ENCODE results near the gene DLX5.

Gene DLX5

DNA sequence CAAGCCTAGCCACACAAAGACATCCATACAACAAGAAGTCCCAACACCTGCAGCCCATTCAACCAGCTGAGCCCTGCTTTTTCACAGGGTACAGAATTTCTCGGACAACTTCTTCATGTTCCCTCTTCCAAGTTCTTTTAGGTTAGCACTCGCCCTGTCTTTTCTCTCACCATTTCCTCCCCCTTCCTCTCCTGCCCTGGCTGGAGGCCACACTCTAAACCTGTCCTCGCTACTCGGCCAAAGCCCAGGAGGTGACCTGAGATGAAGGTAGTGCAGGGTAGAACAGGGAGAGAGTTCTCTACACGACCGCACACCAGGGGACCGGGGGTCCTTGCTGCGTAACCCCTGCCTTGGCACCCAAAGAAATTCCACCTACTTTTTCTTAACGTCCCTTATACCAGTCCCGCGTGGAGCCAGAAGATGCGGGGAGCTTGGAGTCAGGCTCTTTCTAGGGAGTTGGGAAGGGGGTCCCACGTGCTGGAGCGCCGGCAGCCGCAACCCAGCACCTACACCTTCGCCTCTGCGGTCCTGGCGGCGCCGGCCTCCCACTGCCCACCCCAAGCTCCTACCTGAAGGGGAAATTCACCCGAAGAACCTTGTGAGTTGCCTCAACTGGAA is 35.3 kb downstream of the DLX5 start:
- H3K27me3 ChIP-seq (replicated peaks; ENCODE audit: control insufficient read depth, insufficient read depth, low read length, poor library complexity, severe bottlenecking), result peaks cover 23% of the 10 kb centered on the region
- H3K36me3 ChIP-seq (ENCODE audit: control insufficient read depth, insufficient read depth, low read length), result no peaks in the 10 kb centered on the region
- no peaks in the 10 kb centered on the region for H3K4me1 ChIP-seq (ENCODE audit: control insufficient read depth, insufficient read depth, low read length, poor library complexity, severe bottlenecking)
- H3K27ac ChIP-seq (ENCODE audit: insufficient read depth, low read length, poor library complexity, severe bottlenecking), result no peak overlapping the region
- no peaks in the 10 kb centered on the region for H3K9me3 ChIP-seq (ENCODE audit: control insufficient read depth, low read length)
- no peak overlapping the region for H3K4me3 ChIP-seq (ENCODE audit: insufficient read depth, low read depth, low read length, poor library complexity, severe bottlenecking)
- no peak for DNase-seq

DNA sequence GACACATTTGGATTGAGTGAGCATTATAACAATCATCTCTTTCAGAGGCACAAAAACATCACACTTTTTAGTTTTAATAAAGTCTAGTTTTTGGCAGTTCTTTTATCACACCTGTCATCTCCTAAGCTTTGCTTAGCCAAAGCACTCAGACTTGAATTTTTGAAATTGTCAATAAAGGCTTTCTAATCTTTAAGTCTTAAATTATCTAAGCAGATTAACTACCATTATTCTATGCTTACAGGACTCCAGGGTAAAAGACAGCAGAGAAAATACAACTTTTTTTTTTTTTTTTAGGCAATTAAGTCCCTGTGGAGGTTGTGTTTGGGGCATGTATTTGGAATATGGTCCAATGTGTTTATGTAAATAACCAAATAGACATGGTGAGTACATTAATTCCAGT is 36.9 kb downstream of the DLX5 start:
- Histone ChIP-seq H3K27ac (ENCODE audit: insufficient read depth, low read length, poor library complexity, severe bottlenecking) (no peak overlapping the region), H3K36me3 (ENCODE audit: control insufficient read depth, insufficient read depth, low read length) (no peaks in the 10 kb centered on the region), H3K4me3 (ENCODE audit: insufficient read depth, low read depth, low read length, poor library complexity, severe bottlenecking) (no peak overlapping the region), H3K27me3 (replicated peaks; ENCODE audit: control insufficient read depth, insufficient read depth, low read length, poor library complexity, severe bottlenecking) (peaks cover 17% of the 10 kb centered on the region), H3K9me3 (ENCODE audit: control insufficient read depth, low read length) (no peaks in the 10 kb centered on the region), H3K4me1 (ENCODE audit: control insufficient read depth, insufficient read depth, low read length, poor library complexity, severe bottlenecking) (no peaks in the 10 kb centered on the region)
- no peak for DNase-seq

DNA sequence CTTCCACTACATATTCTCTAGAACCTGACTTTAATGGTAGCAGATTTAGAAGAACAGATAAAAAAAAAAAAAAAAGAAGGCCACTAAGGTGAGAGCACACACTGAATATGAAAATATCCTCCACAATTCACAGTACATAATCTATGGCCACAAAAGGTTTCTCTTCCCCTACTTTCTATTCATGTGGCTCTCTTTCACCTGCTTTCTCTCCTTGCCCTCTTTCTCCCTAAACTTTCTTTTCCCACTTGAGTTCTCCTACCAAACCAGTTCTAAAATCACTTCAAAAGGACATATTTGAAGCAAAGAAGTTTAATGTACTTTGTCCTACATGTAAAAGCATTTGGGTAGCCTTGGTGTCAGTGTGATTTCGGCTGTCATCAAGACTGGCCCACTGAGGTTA is 37.7 kb downstream of the DLX5 start:
- no peak for DNase-seq
- no peaks in the 10 kb centered on the region for H3K4me1 ChIP-seq (ENCODE audit: control insufficient read depth, insufficient read depth, low read length, poor library complexity, severe bottlenecking)
- no peaks in the 10 kb centered on the region for H3K36me3 ChIP-seq (ENCODE audit: control insufficient read depth, insufficient read depth, low read length)
- H3K27me3 ChIP-seq (replicated peaks; ENCODE audit: control insufficient read depth, insufficient read depth, low read length, poor library complexity, severe bottlenecking), result peaks cover 13% of the 10 kb centered on the region
- no peak overlapping the region for H3K4me3 ChIP-seq (ENCODE audit: insufficient read depth, low read depth, low read length, poor library complexity, severe bottlenecking)
- no peak overlapping the region for H3K27ac ChIP-seq (ENCODE audit: insufficient read depth, low read length, poor library complexity, severe bottlenecking)
- no peaks in the 10 kb centered on the region for H3K9me3 ChIP-seq (ENCODE audit: control insufficient read depth, low read length)

DNA sequence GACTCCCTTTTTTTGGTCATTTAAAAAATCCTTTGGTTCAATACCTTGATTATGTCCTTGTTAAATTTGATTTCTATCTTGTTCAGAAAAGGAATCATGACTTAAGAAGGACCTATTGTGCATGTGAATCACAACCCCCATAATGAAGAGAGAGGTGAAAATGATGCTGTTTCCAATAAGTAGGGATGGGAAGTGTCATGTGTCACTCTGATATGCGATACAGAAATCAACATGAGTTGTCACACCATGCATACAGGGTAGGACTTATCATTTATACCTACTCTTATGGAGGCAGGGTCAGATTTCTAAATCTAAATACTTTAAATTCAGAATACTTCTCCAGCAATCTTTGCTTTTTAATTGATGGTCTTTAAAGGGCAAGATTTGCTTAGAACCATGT is 38.6 kb downstream of the DLX5 start:
- Histone ChIP-seq H3K27ac (ENCODE audit: insufficient read depth, low read length, poor library complexity, severe bottlenecking) (no peak overlapping the region), H3K4me3 (ENCODE audit: insufficient read depth, low read depth, low read length, poor library complexity, severe bottlenecking) (no peak overlapping the region), H3K27me3 (replicated peaks; ENCODE audit: control insufficient read depth, insufficient read depth, low read length, poor library complexity, severe bottlenecking) (peaks cover 13% of the 10 kb centered on the region), H3K9me3 (ENCODE audit: control insufficient read depth, low read length) (no peaks in the 10 kb centered on the region), H3K36me3 (ENCODE audit: control insufficient read depth, insufficient read depth, low read length) (no peaks in the 10 kb centered on the region), H3K4me1 (ENCODE audit: control insufficient read depth, insufficient read depth, low read length, poor library complexity, severe bottlenecking) (no peaks in the 10 kb centered on the region)
- DNase-seq, result no peak

DNA sequence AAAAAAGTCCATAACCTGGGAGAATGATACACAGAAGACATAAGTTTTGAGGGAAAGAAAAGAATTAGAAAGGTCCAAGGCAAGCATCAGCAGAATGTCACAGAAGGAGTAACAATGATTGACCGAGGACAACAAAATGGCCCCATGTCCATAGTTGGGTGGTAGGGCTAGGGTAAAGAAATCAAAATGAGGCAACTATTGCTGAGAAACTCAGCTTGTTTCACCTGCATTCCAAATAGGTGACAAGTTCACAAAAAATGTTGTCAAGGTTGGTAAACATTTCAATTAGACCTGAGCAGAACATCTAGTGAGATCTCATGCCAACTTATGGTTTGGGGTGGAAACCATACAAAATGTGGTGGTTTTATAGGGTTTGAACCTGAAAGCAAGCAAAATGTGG is 42.0 kb downstream of the DLX5 start:
- H3K4me3 ChIP-seq (ENCODE audit: insufficient read depth, low read depth, low read length, poor library complexity, severe bottlenecking), result no peak overlapping the region
- no peaks in the 10 kb centered on the region for H3K9me3 ChIP-seq (ENCODE audit: control insufficient read depth, low read length)
- H3K27me3 ChIP-seq (replicated peaks; ENCODE audit: control insufficient read depth, insufficient read depth, low read length, poor library complexity, severe bottlenecking), result no peaks in the 10 kb centered on the region
- no peak for DNase-seq
- H3K36me3 ChIP-seq (ENCODE audit: control insufficient read depth, insufficient read depth, low read length), result no peaks in the 10 kb centered on the region
- H3K4me1 ChIP-seq (ENCODE audit: control insufficient read depth, insufficient read depth, low read length, poor library complexity, severe bottlenecking), result no peaks in the 10 kb centered on the region
- no peak overlapping the region for H3K27ac ChIP-seq (ENCODE audit: insufficient read depth, low read length, poor library complexity, severe bottlenecking)

DNA sequence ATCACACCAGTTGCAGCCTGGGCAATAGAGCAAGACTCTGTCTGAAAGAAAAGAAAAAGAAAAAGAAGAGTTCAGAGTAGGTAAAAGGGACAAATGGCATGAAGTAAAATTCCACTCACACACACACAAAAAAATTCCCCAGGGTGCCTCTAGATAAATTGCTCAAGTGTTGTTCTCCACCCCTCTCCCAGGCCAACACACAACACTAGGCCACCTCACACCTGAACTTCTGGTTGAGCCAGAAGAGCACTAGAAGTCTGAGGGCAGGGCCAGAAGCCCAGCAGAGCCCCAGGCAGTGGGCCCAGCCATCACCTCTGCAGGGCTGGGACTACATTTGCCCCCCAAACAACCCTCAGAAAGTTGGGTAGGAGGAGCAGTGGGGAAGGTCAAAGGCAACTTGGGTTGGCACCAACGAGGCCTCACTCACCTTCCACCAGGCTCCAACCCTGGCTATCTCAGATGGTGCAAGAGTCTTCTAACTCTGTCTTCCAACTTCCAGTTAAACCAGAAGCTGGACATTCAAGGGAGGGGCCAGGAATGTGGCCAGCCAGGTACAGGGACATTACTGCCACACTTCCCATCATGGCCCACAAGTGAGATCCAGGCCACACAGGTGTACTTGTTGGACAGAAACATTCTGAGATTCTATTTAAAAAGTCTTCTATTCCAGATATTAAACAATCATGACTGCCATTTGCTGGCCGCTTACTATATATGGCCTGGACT is 44.9 kb downstream of the DLX5 start:
- Histone ChIP-seq H3K36me3 (ENCODE audit: control insufficient read depth, insufficient read depth, low read length) (no peaks in the 10 kb centered on the region), H3K27ac (ENCODE audit: insufficient read depth, low read length, poor library complexity, severe bottlenecking) (no peak overlapping the region), H3K4me1 (ENCODE audit: control insufficient read depth, insufficient read depth, low read length, poor library complexity, severe bottlenecking) (no peaks in the 10 kb centered on the region), H3K9me3 (ENCODE audit: control insufficient read depth, low read length) (no peaks in the 10 kb centered on the region), H3K4me3 (ENCODE audit: insufficient read depth, low read depth, low read length, poor library complexity, severe bottlenecking) (no peak overlapping the region), H3K27me3 (replicated peaks; ENCODE audit: control insufficient read depth, insufficient read depth, low read length, poor library complexity, severe bottlenecking) (no peaks in the 10 kb centered on the region)
- DNase-seq, result no peak

DNA sequence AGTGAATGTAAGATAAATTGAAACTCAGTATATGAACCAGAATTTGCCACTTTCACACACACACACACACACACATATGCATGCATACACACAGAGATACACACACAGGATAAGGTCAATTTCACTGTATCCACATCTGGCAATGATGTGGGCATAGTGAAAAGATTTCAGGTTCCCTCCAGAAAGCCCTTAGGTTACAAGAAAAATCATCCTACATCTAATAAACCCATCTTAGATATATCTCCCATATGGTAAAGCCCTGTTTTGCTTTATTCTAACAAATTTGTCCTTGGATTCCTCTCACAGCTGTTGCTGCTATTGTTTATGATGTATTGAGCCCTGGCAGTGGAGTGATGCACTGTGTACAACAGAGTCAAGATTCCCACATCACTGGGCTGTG is 47.2 kb downstream of the DLX5 start:
- no peak overlapping the region for H3K27ac ChIP-seq (ENCODE audit: insufficient read depth, low read length, poor library complexity, severe bottlenecking)
- H3K36me3 ChIP-seq (ENCODE audit: control insufficient read depth, insufficient read depth, low read length), result no peaks in the 10 kb centered on the region
- no peak for DNase-seq
- H3K27me3 ChIP-seq (replicated peaks; ENCODE audit: control insufficient read depth, insufficient read depth, low read length, poor library complexity, severe bottlenecking), result no peaks in the 10 kb centered on the region
- H3K4me1 ChIP-seq (ENCODE audit: control insufficient read depth, insufficient read depth, low read length, poor library complexity, severe bottlenecking), result no peaks in the 10 kb centered on the region
- no peaks in the 10 kb centered on the region for H3K9me3 ChIP-seq (ENCODE audit: control insufficient read depth, low read length)
- H3K4me3 ChIP-seq (ENCODE audit: insufficient read depth, low read depth, low read length, poor library complexity, severe bottlenecking), result no peak overlapping the region

DNA sequence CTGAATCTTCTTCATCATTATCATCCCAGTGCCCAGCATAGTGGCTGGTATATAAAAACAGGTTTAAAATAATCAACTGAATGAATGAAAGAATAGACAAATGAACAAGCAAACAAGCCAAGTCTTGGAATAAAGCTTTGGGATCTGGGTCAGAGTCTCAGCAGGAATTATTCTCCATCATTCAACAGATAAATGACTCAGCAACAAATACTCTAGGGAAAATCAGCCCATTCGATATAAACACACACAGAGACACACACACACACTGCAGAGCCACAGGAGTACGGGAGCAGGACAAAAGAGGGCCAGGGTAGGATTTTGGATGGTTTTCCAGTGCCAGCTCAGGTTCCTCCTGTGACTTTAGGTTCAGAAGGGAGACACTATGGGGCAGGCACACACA is 48.5 kb downstream of the DLX5 start:
- DNase-seq, result no peak
- no peak overlapping the region for H3K4me3 ChIP-seq (ENCODE audit: insufficient read depth, low read depth, low read length, poor library complexity, severe bottlenecking)

DNA sequence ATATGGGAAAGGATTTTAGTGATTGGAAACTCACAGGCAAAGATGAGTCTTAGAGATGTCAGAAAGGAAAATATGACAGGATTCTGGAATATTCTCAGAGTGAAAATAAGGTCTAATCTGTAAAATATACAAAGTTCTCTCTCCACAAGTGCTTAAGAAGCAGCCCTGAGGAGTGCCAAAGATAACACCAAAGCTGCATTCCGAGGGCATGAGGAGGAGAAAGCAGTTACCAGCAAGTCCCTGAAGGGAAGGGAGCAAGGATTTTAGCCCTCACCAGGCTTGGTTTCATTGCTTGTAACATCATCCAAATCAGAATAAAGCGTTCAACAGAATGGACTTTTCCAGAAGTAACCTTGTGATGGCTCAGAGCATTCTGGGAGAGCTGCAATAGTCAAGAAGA is 50.6 kb downstream of the DLX5 start:
- H3K27ac ChIP-seq (ENCODE audit: insufficient read depth, low read length, poor library complexity, severe bottlenecking), result no peak overlapping the region
- DNase-seq, result no peak
- no peaks in the 10 kb centered on the region for H3K9me3 ChIP-seq (ENCODE audit: control insufficient read depth, low read length)
- no peaks in the 10 kb centered on the region for H3K36me3 ChIP-seq (ENCODE audit: control insufficient read depth, insufficient read depth, low read length)
- no peaks in the 10 kb centered on the region for H3K4me1 ChIP-seq (ENCODE audit: control insufficient read depth, insufficient read depth, low read length, poor library complexity, severe bottlenecking)
- no peaks in the 10 kb centered on the region for H3K27me3 ChIP-seq (replicated peaks; ENCODE audit: control insufficient read depth, insufficient read depth, low read length, poor library complexity, severe bottlenecking)
- H3K4me3 ChIP-seq (ENCODE audit: insufficient read depth, low read depth, low read length, poor library complexity, severe bottlenecking), result no peak overlapping the region

More for the DNA sequence above, 48.5 kb downstream of the DLX5 start:
- no peaks in the 10 kb centered on the region for H3K4me1 ChIP-seq (ENCODE audit: control insufficient read depth, insufficient read depth, low read length, poor library complexity, severe bottlenecking)
- no peaks in the 10 kb centered on the region for H3K27me3 ChIP-seq (replicated peaks; ENCODE audit: control insufficient read depth, insufficient read depth, low read length, poor library complexity, severe bottlenecking)
- H3K9me3 ChIP-seq (ENCODE audit: control insufficient read depth, low read length), result no peaks in the 10 kb centered on the region
- H3K36me3 ChIP-seq (ENCODE audit: control insufficient read depth, insufficient read depth, low read length), result no peaks in the 10 kb centered on the region
- H3K27ac ChIP-seq (ENCODE audit: insufficient read depth, low read length, poor library complexity, severe bottlenecking), result no peak overlapping the region

DNA sequence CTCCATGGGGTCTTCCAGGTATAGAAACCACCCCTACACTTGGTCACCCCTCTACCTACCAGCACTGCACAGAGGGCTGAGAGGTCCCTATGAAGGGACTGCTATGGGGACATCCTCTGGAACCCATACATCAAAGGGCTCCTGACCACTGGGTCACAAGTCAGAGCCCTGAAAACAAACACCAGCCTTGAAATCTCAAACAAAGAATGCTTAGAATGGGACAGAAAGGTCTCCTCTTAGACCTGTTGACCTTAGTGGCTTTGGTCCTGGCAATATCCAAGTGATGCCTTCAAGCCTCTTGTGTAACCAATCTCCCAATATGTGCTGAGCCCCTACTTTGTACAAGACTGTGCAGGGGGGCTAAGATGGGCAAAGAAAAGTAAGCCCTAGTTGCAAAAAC is 53.9 kb downstream of the DLX5 start:
- H3K4me3 ChIP-seq (ENCODE audit: insufficient read depth, low read depth, low read length, poor library complexity, severe bottlenecking), result no peak overlapping the region
- no peaks in the 10 kb centered on the region for H3K9me3 ChIP-seq (ENCODE audit: control insufficient read depth, low read length)
- no peaks in the 10 kb centered on the region for H3K27me3 ChIP-seq (replicated peaks; ENCODE audit: control insufficient read depth, insufficient read depth, low read length, poor library complexity, severe bottlenecking)
- no peak for DNase-seq
- H3K36me3 ChIP-seq (ENCODE audit: control insufficient read depth, insufficient read depth, low read length), result no peaks in the 10 kb centered on the region
- no peak overlapping the region for H3K27ac ChIP-seq (ENCODE audit: insufficient read depth, low read length, poor library complexity, severe bottlenecking)
- no peaks in the 10 kb centered on the region for H3K4me1 ChIP-seq (ENCODE audit: control insufficient read depth, insufficient read depth, low read length, poor library complexity, severe bottlenecking)

Data from effector memory CD4-positive, alpha-beta T cell (primary cell).